GM23338 (cell line): ENCODE measurements around the gene EYS. TPM values are rescaled to one million over a fixed set of nuclear protein-coding genes. Genes with fewer than 3 reads are reported as not detected.

ENCODE experiments used
- ATAC-seq: fragments of 200-7000 bp; cut with Tn5 transposase; 3 replicates; pipeline ENCODE4 v1.9.1; 2020
- DNase-seq: peaks from one replicate; pipeline ENCODE4 v3.0.0-alpha.2; 2015; ENCODE audit warnings: low spot score
- H2AFZ ChIP-seq: fragments of 200-600 bp; sonication (generic); 2 replicates; pipeline ENCODE4 v1.8.0; 2016; ENCODE audit warnings: antibody characterized with exemption, mild to moderate bottlenecking, moderate library complexity
- H3F3A ChIP-seq: fragments of 200-600 bp; sonication (generic); replicated peaks from 2 replicates; pipeline ENCODE4 v1.8.0; 2017; ENCODE audit warnings: antibody characterized with exemption, mixed run types, low read depth
- H3K27ac ChIP-seq: fragments of 200-600 bp; sonication (generic); 2 replicates; pipeline ENCODE4 v1.6.1; 2016; ENCODE audit warnings: low read depth
- H3K27me3 ChIP-seq: fragments of 200-600 bp; sonication (generic); 2 replicates; pipeline ENCODE4 v1.8.0; 2016; ENCODE audit warnings: mild to moderate bottlenecking, mixed run types, moderate library complexity; ENCODE audit not compliant: insufficient read depth
- H3K36me3 ChIP-seq: fragments of 200-600 bp; sonication (generic); 2 replicates; pipeline ENCODE4 v1.8.0; 2016; ENCODE audit warnings: mild to moderate bottlenecking; ENCODE audit not compliant: insufficient read depth
- H3K4me1 ChIP-seq: fragments of 200-600 bp; sonication (generic); 2 replicates; pipeline ENCODE4 v1.8.0; 2016; ENCODE audit warnings: mild to moderate bottlenecking, moderate library complexity; ENCODE audit not compliant: insufficient read depth
- H3K4me2 ChIP-seq: fragments of 200-600 bp; sonication (generic); 2 replicates; pipeline ENCODE4 v1.7.1; 2017; ENCODE audit warnings: mixed run types
- H3K4me3 ChIP-seq: fragments of 200-600 bp; sonication (generic); 2 replicates; pipeline ENCODE4 v1.6.1; 2016; ENCODE audit warnings: mixed run types
- H3K79me2 ChIP-seq: fragments of 200-600 bp; sonication (generic); replicated peaks from 2 replicates; pipeline ENCODE4 v1.8.0; 2017; ENCODE audit warnings: mild to moderate bottlenecking; ENCODE audit not compliant: insufficient read depth
- H3K9me2 ChIP-seq: fragments of 200-600 bp; sonication (generic); 2 replicates; pipeline ENCODE4 v1.8.0; 2017; ENCODE audit not compliant: insufficient read depth
- H4K20me1 ChIP-seq: fragments of 200-600 bp; sonication (generic); replicated peaks from 2 replicates; pipeline ENCODE4 v1.8.0; 2017; ENCODE audit warnings: mild to moderate bottlenecking; ENCODE audit not compliant: insufficient read depth
- H3K27ac Mint-ChIP-seq: 2 replicates; pipeline ENCODE4 v1.8.0; 2020; ENCODE audit warnings: inconsistent platforms, mild to moderate bottlenecking, moderate library complexity, mixed read lengths
- H3K27me3 Mint-ChIP-seq: 3 replicates; pipeline ENCODE4 v1.8.0; 2022; ENCODE audit warnings: low read depth, mild to moderate bottlenecking, moderate library complexity, mixed read lengths, inconsistent platforms; ENCODE audit not compliant: insufficient read depth, poor library complexity
- H3K36me3 Mint-ChIP-seq: 3 replicates; pipeline ENCODE4 v1.8.0; 2021; ENCODE audit warnings: low read depth, mild to moderate bottlenecking, inconsistent platforms, moderate library complexity, mixed read lengths
- H3K4me1 Mint-ChIP-seq: 3 replicates; pipeline ENCODE4 v1.8.0; 2020; ENCODE audit warnings: mild to moderate bottlenecking, inconsistent platforms, mixed read lengths
- H3K4me3 Mint-ChIP-seq: 3 replicates; pipeline ENCODE4 v1.8.0; 2021; ENCODE audit warnings: moderate library complexity, mild to moderate bottlenecking, inconsistent platforms, mixed read lengths
- H3K9me3 Mint-ChIP-seq: 3 replicates; pipeline ENCODE4 v1.8.0; 2020; ENCODE audit warnings: moderate library complexity, mild to moderate bottlenecking, inconsistent platforms, mixed read lengths
- CTCF ChIP-seq, 2 experiments: fragments of 200-600 bp in 1 of 2; sonication (generic) in 1 of 2; conservative IDR thresholded peaks; 2 replicates each; pipeline versions ENCODE4 v1.5.1 to v1.6.1; 2016 to 2017; ENCODE audit warnings: antibody characterized with exemption in 2 of 2, low read depth in 2 of 2, mild to moderate bottlenecking in 2 of 2, moderate library complexity in 1 of 2
- ETS1 ChIP-seq: IDR thresholded peaks from 2 replicates; pipeline ENCODE4 v1.6.1; 2016; ENCODE audit warnings: antibody characterized with exemption
- EZH2 ChIP-seq: fragments of 200-600 bp; sonication (generic); IDR thresholded peaks from one replicate; pipeline ENCODE4 v1.8.0; 2017; ENCODE audit warnings: antibody characterized with exemption, mild to moderate bottlenecking, low read depth; ENCODE audit not compliant: unreplicated experiment
- EZH2phosphoT487 ChIP-seq: fragments of 200-600 bp; sonication (generic); IDR thresholded peaks from one replicate; pipeline ENCODE4 v1.8.1; 2018; ENCODE audit warnings: antibody characterized with exemption; ENCODE audit not compliant: unreplicated experiment
- POLR2AphosphoS5 ChIP-seq: IDR thresholded peaks from 2 replicates; pipeline ENCODE4 v1.6.1; 2016; ENCODE audit warnings: antibody characterized with exemption, low read depth
- STAT1 ChIP-seq: IDR thresholded peaks from one replicate; pipeline ENCODE4 v1.6.1; 2016; ENCODE audit warnings: antibody characterized with exemption; ENCODE audit not compliant: unreplicated experiment
- ZNF331 ChIP-seq: fragments of 250-450 bp; sonication (Bioruptor Pico); IDR thresholded peaks from 2 replicates; pipeline ENCODE4 v1.5.0; 2020; ENCODE audit warnings: low read depth, mild to moderate bottlenecking, moderate library complexity
- polyA plus RNA-seq: library from polyadenylated mRNA; unstranded; fragments of >200 nt; fragmentation: Nextera tagmentation; extraction: Ambion mirVana; gene quantifications from 2 replicates; pipeline ENCODE4 v1.2.1, GENCODE V29; 2016
- total RNA-seq: library from RNA; depleted of rRNA; stranded (reverse); fragments of >200 nt; shearing (Covaris generic); gene quantifications from 2 replicates; pipeline ENCODE4 v1.2.3, GENCODE V29; 2014
- TF ChIP-seq, protein P1 (sequence below): fragments of 250-450 bp; sonication (Bioruptor Pico); IDR thresholded peaks from 2 replicates; pipeline ENCODE4 v1.5.0; 2020; ENCODE audit warnings: mild to moderate bottlenecking, moderate library complexity

EYS gene
- total and polyA plus RNA-seq, 2 experiments from 2014 or later, result 0.38 to 0.52 TPM

DNA sequence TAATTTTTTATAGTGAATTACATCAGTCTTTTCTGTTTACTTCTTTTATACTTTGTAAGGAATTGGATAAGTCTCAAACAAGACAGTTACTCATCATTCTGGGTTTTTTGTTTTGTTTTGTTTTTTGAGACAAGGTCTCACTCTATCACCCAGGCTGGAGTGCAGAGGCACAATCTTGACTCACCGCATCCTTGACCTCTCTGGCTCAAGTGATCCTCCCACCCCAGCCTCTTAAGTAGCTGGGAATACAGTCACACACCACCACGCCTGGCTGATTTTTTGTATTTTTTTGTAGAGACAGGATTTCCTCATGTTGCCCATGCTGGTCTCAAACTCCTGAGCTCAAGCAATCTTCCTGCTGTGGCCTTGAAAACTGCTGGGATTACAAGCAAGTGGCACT lies 524.3 kb downstream of the EYS start (continued):
- TF ChIP-seq, protein P1, sequence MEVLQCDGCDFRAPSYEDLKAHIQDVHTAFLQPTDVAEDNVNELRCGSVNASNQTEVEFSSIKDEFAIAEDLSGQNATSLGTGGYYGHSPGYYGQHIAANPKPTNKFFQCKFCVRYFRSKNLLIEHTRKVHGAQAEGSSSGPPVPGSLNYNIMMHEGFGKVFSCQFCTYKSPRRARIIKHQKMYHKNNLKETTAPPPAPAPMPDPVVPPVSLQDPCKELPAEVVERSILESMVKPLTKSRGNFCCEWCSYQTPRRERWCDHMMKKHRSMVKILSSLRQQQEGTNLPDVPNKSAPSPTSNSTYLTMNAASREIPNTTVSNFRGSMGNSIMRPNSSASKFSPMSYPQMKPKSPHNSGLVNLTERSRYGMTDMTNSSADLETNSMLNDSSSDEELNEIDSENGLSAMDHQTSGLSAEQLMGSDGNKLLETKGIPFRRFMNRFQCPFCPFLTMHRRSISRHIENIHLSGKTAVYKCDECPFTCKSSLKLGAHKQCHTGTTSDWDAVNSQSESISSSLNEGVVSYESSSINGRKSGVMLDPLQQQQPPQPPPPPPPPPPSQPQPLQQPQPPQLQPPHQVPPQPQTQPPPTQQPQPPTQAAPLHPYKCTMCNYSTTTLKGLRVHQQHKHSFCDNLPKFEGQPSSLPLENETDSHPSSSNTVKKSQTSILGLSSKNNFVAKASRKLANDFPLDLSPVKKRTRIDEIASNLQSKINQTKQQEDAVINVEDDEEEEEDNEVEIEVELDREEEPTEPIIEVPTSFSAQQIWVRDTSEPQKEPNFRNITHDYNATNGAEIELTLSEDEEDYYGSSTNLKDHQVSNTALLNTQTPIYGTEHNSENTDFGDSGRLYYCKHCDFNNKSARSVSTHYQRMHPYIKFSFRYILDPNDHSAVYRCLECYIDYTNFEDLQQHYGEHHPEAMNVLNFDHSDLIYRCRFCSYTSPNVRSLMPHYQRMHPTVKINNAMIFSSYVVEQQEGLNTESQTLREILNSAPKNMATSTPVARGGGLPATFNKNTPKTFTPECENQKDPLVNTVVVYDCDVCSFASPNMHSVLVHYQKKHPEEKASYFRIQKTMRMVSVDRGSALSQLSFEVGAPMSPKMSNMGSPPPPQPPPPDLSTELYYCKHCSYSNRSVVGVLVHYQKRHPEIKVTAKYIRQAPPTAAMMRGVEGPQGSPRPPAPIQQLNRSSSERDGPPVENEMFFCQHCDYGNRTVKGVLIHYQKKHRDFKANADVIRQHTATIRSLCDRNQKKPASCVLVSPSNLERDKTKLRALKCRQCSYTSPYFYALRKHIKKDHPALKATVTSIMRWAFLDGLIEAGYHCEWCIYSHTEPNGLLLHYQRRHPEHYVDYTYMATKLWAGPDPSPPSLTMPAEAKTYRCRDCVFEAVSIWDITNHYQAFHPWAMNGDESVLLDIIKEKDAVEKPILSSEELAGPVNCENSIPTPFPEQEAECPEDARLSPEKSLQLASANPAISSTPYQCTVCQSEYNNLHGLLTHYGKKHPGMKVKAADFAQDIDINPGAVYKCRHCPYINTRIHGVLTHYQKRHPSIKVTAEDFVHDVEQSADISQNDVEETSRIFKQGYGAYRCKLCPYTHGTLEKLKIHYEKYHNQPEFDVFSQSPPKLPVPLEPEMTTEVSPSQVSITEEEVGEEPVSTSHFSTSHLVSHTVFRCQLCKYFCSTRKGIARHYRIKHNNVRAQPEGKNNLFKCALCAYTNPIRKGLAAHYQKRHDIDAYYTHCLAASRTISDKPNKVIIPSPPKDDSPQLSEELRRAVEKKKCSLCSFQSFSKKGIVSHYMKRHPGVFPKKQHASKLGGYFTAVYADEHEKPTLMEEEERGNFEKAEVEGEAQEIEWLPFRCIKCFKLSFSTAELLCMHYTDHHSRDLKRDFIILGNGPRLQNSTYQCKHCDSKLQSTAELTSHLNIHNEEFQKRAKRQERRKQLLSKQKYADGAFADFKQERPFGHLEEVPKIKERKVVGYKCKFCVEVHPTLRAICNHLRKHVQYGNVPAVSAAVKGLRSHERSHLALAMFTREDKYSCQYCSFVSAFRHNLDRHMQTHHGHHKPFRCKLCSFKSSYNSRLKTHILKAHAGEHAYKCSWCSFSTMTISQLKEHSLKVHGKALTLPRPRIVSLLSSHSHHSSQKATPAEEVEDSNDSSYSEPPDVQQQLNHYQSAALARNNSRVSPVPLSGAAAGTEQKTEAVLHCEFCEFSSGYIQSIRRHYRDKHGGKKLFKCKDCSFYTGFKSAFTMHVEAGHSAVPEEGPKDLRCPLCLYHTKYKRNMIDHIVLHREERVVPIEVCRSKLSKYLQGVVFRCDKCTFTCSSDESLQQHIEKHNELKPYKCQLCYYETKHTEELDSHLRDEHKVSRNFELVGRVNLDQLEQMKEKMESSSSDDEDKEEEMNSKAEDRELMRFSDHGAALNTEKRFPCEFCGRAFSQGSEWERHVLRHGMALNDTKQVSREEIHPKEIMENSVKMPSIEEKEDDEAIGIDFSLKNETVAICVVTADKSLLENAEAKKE (CRISPR knock-in tag), result no peak
- TF ChIP-seq EZH2phosphoT487, result no peak
- TF ChIP-seq EZH2, result no peak
- no peak for TF ChIP-seq STAT1
- TF ChIP-seq CTCF (conservative IDR thresholded peaks at IDR 0.05; ENCODE audit: low read depth in 2 of 2), result no peak

DNA sequence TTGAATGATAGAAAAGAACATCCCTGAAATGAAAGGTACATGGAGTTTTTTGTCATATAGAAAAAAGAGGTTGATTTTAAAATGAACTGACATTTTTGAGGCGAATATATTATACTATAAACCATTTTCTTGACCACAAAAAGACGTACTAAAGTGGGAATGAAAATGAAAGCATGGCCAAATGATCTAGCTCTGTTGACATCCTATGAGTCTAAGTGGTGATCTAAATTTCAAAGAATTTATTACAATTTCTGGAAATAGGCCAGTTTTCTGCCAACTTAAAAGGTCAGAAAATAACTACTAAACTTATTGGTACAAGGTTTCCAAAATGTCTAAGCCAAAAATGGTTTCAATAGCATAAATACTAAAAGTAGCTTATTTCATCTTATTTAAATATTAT lies 536.8 kb downstream of the EYS start:
- no peaks in the 10 kb centered on the region for H3K9me2 ChIP-seq
- H3K27me3 ChIP-seq, result no peaks in the 10 kb centered on the region
- H3K27ac ChIP-seq, result no peak overlapping the region
- H3K4me1 Mint-ChIP-seq, result no peaks in the 10 kb centered on the region
- no peak overlapping the region for H3K4me3 Mint-ChIP-seq
- H3K36me3 Mint-ChIP-seq, result no peaks in the 10 kb centered on the region
- H3K4me2 ChIP-seq, result no peak overlapping the region
- no peaks in the 10 kb centered on the region for H3K4me1 ChIP-seq
- H3K79me2 ChIP-seq, result no peaks in the 10 kb centered on the region
- H3F3A ChIP-seq, result no peaks in the 10 kb centered on the region
- no peak overlapping the region for H3K4me3 ChIP-seq
- no peaks in the 10 kb centered on the region for H4K20me1 ChIP-seq
- H3K36me3 ChIP-seq, result no peaks in the 10 kb centered on the region
- ATAC-seq, result no peak
- no peak overlapping the region for H2AFZ ChIP-seq
- no peak for DNase-seq
- H3K27me3 Mint-ChIP-seq, result no peaks in the 10 kb centered on the region
- no peak overlapping the region for H3K27ac Mint-ChIP-seq
- H3K9me3 Mint-ChIP-seq, result no peaks in the 10 kb centered on the region; the same call in 2 of the 3 replicates
- TF ChIP-seq ZNF331 (CRISPR knock-in tag) (no peak), ETS1 (no peak), POLR2AphosphoS5 (no peak), EZH2 (no peak), STAT1 (no peak), EZH2phosphoT487 (no peak)
